Activated CD4-positive, alpha-beta T cell treated with anti-CD3 and anti-CD28 coated beads for 24 hours (primary cell): Measurements from ENCODE around the gene CDC123.

Experiments used
- DNase-seq, 2 donors: peaks; one replicate each; pipeline ENCODE4 v3.0.0-alpha.2; 2020; ENCODE audit warnings: low read depth in 2 of 2

CDC123 gene

DNA sequence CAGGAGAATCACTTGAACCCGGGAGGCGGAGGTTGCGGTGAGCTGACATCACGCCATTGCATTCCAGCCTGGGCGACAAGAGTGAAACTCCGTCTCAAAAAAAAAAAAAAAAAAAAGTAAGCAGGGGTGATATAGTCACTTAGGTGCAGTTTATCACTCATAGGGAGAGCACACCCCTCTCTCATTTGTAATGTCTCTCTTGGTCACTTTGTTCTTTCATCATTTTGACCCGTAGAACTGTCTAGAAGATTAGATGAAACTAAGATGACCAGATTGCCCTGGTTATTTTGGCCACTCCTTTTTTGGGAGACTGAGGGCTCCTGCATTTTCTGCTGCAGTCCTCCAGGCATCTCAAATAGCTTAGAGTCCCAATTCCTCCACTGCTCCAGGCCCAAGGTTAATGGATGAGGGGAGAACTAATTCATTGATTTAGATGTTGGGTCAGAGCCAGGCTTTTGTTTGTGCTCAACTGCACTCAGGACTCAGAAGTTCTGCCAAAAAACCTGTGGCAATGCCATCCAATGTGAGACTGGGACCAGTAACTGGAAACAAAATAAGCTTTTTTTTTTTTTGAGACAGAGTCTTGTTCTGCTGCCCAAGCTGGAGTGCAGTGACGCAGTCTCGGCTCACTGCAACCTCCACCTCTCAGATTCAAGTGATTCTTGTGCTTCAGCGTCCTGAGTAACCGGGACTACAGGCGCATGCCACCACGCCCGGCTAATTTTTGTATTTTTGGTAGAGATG lies 103.4 kb downstream of the CDC123 start:
- DNase-seq = no peak
